ENCODE results near the gene CBLL2.
"Not testable (repeated sequence)": the region's sequence is repeated elsewhere in the genome, so short reads cannot be mapped to it uniquely, and the experiment has no call there.

The CBLL2 gene

DNA sequence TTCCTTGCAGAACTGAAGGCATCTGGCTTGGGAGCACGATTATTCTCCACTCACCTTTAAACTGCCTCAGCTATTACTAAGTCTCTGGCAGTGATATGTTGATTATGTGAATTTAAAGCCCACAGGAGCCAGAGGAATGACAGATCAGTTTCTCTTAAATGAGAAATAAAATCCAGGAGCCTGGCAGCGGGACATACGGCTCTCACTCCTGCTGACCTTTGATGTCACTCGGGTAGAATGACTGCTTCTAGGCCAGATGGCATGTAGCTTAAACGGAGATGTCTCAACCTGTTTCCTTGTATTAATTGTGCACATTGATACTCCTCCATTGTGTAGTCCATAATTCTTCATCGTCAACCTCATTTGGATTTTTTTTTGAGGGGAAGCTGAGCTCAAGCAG lies 4.0 kb upstream of the CBLL2 start:
- TF ChIP-seq, protein P1, sequence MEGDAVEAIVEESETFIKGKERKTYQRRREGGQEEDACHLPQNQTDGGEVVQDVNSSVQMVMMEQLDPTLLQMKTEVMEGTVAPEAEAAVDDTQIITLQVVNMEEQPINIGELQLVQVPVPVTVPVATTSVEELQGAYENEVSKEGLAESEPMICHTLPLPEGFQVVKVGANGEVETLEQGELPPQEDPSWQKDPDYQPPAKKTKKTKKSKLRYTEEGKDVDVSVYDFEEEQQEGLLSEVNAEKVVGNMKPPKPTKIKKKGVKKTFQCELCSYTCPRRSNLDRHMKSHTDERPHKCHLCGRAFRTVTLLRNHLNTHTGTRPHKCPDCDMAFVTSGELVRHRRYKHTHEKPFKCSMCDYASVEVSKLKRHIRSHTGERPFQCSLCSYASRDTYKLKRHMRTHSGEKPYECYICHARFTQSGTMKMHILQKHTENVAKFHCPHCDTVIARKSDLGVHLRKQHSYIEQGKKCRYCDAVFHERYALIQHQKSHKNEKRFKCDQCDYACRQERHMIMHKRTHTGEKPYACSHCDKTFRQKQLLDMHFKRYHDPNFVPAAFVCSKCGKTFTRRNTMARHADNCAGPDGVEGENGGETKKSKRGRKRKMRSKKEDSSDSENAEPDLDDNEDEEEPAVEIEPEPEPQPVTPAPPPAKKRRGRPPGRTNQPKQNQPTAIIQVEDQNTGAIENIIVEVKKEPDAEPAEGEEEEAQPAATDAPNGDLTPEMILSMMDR (IDR thresholded peaks at IDR 0.05; ENCODE audit: extremely low read depth, missing control alignments), result no peak
- DNase-seq (ENCODE audit: low spot score), result no peak

GRCh38 chrX:22273714-22274317 lies 1.1 kb downstream of the CBLL2 start:
- TF ChIP-seq, protein P1 (IDR thresholded peaks at IDR 0.05; ENCODE audit: extremely low read depth, missing control alignments), result no peak
- DNase-seq (ENCODE audit: low spot score), result no peak

DNA sequence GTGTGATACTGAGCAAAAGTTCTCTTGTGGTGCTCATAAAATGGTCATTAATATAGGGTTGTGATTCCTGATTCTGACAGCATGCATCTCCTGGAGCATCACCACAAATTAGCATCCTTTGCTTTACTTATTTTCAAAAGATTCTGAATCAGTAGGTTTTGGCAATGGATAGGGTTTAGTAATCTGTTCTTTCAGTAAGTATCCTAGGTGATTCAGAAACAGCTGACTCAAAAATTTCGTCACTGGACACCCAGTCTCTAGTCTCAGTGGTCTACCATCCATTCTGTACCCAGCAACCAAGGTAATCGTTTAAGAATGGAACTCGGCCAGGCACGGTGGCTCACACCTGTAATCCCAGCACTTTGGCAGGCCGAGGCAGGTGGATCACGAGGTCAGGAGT lies 4.1 kb downstream of the CBLL2 start:
- DNase-seq (ENCODE audit: low spot score), result no peak
- TF ChIP-seq, protein P1 (IDR thresholded peaks at IDR 0.05; ENCODE audit: extremely low read depth, missing control alignments), result no peak

DNA sequence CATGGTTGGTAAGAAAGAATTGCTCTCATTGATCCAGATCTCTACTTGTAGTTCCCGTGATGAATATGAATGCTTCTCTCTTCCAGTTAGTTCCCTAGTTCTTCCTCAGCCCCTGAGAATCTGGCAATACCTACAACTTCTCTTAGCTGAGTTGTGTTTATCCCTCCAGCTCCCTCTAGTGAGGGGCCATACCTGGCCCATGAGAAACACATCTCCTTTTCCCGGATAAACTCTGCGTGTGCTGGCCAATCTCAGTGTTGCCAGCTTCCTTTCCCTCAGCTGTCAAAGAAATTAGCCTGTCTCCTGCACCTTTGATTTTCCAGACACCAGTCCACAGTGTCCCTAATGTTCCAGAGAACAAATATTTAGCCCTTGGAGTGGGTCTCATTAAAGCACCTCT lies 5.7 kb downstream of the CBLL2 start:
- TF ChIP-seq, protein P1 (IDR thresholded peaks at IDR 0.05; ENCODE audit: extremely low read depth, missing control alignments), result no peak
- DNase-seq (ENCODE audit: low spot score), result no peak

- not testable (repeated sequence) for DNase-seq (ENCODE audit: low spot score)
Observed at GRCh38 chrX:22289209-22289608, 16.5 kb downstream of the CBLL2 start.

GRCh38 chrX:22296871-22297270 lies 24.2 kb downstream of the CBLL2 start:
- TF ChIP-seq, protein P1 (IDR thresholded peaks at IDR 0.05; ENCODE audit: extremely low read depth, missing control alignments), result no peak
- no peak for DNase-seq (ENCODE audit: low spot score)

DNA sequence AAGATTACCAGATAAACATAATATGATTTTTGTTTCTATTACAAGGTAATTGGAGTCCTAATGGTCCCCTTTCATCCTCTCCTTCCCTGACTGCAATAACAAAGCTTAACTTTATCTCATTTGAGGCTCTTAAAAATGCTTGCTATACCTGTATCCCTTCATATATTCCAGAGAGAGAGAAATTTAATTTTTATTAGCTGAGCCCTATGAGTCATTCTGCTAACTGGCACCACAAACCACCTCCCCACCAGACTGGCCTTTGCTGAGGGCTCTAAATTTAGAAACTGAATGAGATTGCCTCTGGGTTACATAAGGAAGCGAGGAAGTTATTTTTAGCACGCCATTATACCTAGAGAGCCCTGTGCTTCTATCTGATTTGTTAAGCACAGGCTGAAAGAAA lies 27.4 kb downstream of the CBLL2 start:
- no peak for DNase-seq (ENCODE audit: low spot score)
- TF ChIP-seq, protein P1 (IDR thresholded peaks at IDR 0.05; ENCODE audit: extremely low read depth, missing control alignments), result no peak

GRCh38 chrX:22310779-22311178 lies 38.1 kb downstream of the CBLL2 start:
- no peak for DNase-seq (ENCODE audit: low spot score)
- TF ChIP-seq, protein P1 (IDR thresholded peaks at IDR 0.05; ENCODE audit: extremely low read depth, missing control alignments), result no peak
